OCI-LY3 (cell line): ENCODE data around the gene ULBP1.
"Not testable (repeated sequence)": the region's sequence is repeated elsewhere in the genome, so short reads cannot be mapped to it uniquely, and the experiment has no call there.

Source experiments
- H2AFZ ChIP-seq: fragments of 200-600, 300-600 bp; shearing (Covaris generic); 2 replicates; pipeline ENCODE4 v1.6.0; 2014; ENCODE audit warnings: antibody characterized with exemption, low read depth, low read length
- H3K27ac ChIP-seq: fragments of 200-600, 300-600 bp; sonication (generic); 2 replicates; pipeline ENCODE4 v1.5.1; 2014; ENCODE audit warnings: mild to moderate bottlenecking, low read length, moderate library complexity, mixed read lengths
- H3K27me3 ChIP-seq: fragments of 200-600, 300-600 bp; sonication (generic); 2 replicates; pipeline ENCODE4 v1.6.1; 2014; ENCODE audit warnings: low read depth, low read length, mixed read lengths
- H3K36me3 ChIP-seq: fragments of 200-600, 300-600 bp; sonication (generic); replicated peaks from 2 replicates; pipeline ENCODE3; 2014; ENCODE audit warnings: low read depth, low read length, mixed read lengths
- H3K4me1 ChIP-seq: fragments of 300-600, 200-600 bp; sonication (generic); 2 replicates; pipeline ENCODE4 v1.6.1; 2014; ENCODE audit warnings: low read length, mixed read lengths
- H3K4me2 ChIP-seq: fragments of 200-600, 300-600 bp; sonication (generic); 2 replicates; pipeline ENCODE4 v1.6.1; 2014; ENCODE audit warnings: low read length, mixed read lengths
- H3K4me3 ChIP-seq: fragments of 300-600, 200-600 bp; sonication (generic); 2 replicates; pipeline ENCODE4 v1.5.1; 2014; ENCODE audit warnings: antibody characterized with exemption, mild to moderate bottlenecking, low read length, moderate library complexity
- H3K79me2 ChIP-seq: fragments of 300-600, 200-600 bp; shearing (Covaris generic); 2 replicates; pipeline ENCODE4 v1.6.1; 2014; ENCODE audit warnings: mild to moderate bottlenecking, low read length, mixed read lengths
- H3K9ac ChIP-seq: fragments of 300-600, 200-600 bp; shearing (Covaris generic); 2 replicates; pipeline ENCODE4 v1.6.0; 2014; ENCODE audit warnings: mild to moderate bottlenecking, low read length, moderate library complexity
- H3K9me3 ChIP-seq: fragments of 200-600, 300-600 bp; shearing (Covaris generic); 2 replicates; pipeline ENCODE4 v1.6.1; 2014; ENCODE audit warnings: low read length, mixed read lengths; ENCODE audit not compliant: insufficient read depth
- H4K20me1 ChIP-seq: fragments of 200-600, 300-600 bp; sonication (generic); 2 replicates; pipeline ENCODE4 v1.6.1; 2016; ENCODE audit warnings: low read length, mixed read lengths; ENCODE audit not compliant: insufficient read depth
- CTCF ChIP-seq: fragments of 200-600, 300-600 bp; sonication (generic); IDR thresholded peaks from 2 replicates; pipeline ENCODE4 v1.5.1; 2014; ENCODE audit warnings: antibody characterized with exemption, low read length, low read depth
- EZH2phosphoT487 ChIP-seq: fragments of 200-600 bp; shearing (Covaris generic); IDR thresholded peaks from 2 replicates; pipeline ENCODE4 v1.6.1; 2018; ENCODE audit warnings: antibody characterized with exemption, mixed run types, low read depth

The ULBP1 gene

GRCh38 chr6:149969635-149970034 is 5.9 kb downstream of the ULBP1 start:
- Histone ChIP-seq H3K27ac (no peak overlapping the region), H3K9me3 (no peaks in the 10 kb centered on the region), H3K4me2 (no peak overlapping the region), H3K79me2 (no peaks in the 10 kb centered on the region), H2AFZ (no peak overlapping the region), H4K20me1 (no peaks in the 10 kb centered on the region), H3K4me1 (no peaks in the 10 kb centered on the region), H3K27me3 (no peaks in the 10 kb centered on the region), H3K36me3 (no peaks in the 10 kb centered on the region), H3K9ac (no peak overlapping the region), H3K4me3 (no peak overlapping the region)
- TF ChIP-seq EZH2phosphoT487 (no peak), CTCF (no peak)

GRCh38 chr6:149974394-149974793 is 10.7 kb downstream of the ULBP1 start:
- H3K9me3 ChIP-seq, H3K4me3 ChIP-seq, H3K27me3 ChIP-seq, H3K4me2 ChIP-seq, H3K9ac ChIP-seq, H3K4me1 ChIP-seq, H3K27ac ChIP-seq, H2AFZ ChIP-seq, H4K20me1 ChIP-seq, H3K79me2 ChIP-seq, H3K36me3 ChIP-seq: not testable (repeated sequence)

GRCh38 chr6:149974825-149975224 is 11.1 kb downstream of the ULBP1 start:
- Histone ChIP-seq H3K79me2 (no peaks in the 10 kb centered on the region), H4K20me1 (no peaks in the 10 kb centered on the region), H3K9ac (no peak overlapping the region), H3K4me2 (no peak overlapping the region), H3K36me3 (no peaks in the 10 kb centered on the region), H3K27ac (no peak overlapping the region), H3K4me3 (no peak overlapping the region), H3K27me3 (peaks cover 7% of the 10 kb centered on the region; the same call in 1 of the 2 replicates), H3K4me1 (no peaks in the 10 kb centered on the region), H2AFZ (no peak overlapping the region), H3K9me3 (no peaks in the 10 kb centered on the region)
- no peak for TF ChIP-seq EZH2phosphoT487
- no peak for TF ChIP-seq CTCF

GRCh38 chr6:149975400-149975799 is 11.7 kb downstream of the ULBP1 start:
- Histone ChIP-seq H3K9ac (no peak overlapping the region), H3K36me3 (no peaks in the 10 kb centered on the region), H3K27me3 (peaks cover 7% of the 10 kb centered on the region; the same call in 1 of the 2 replicates), H3K9me3 (no peaks in the 10 kb centered on the region), H3K79me2 (no peaks in the 10 kb centered on the region), H3K4me1 (no peaks in the 10 kb centered on the region), H3K27ac (no peak overlapping the region), H3K4me2 (no peak overlapping the region), H3K4me3 (no peak overlapping the region), H4K20me1 (no peaks in the 10 kb centered on the region), H2AFZ (no peak overlapping the region)
- TF ChIP-seq CTCF (no peak), EZH2phosphoT487 (no peak)

- Histone ChIP-seq H4K20me1 (no peaks in the 10 kb centered on the region), H3K36me3 (no peaks in the 10 kb centered on the region), H3K27me3 (peaks cover 7% of the 10 kb centered on the region; the same call in 1 of the 2 replicates), H3K79me2 (no peaks in the 10 kb centered on the region), H2AFZ (no peak overlapping the region), H3K4me1 (no peaks in the 10 kb centered on the region), H3K27ac (no peak overlapping the region), H3K9me3 (no peaks in the 10 kb centered on the region), H3K9ac (no peak overlapping the region), H3K4me2 (no peak overlapping the region), H3K4me3 (no peak overlapping the region)
- no peak for TF ChIP-seq CTCF
- no peak for TF ChIP-seq EZH2phosphoT487
These were observed 13.5 kb downstream of the ULBP1 start for GRCh38 chr6:149977221-149977620.
